Lower leg skin (tissue), 3 donors: ENCODE measurements around the gene KCNA1.

ENCODE experiments used
- CTCF ChIP-seq, 3 donors: fragments of 450-650 bp; IDR thresholded peaks; one replicate each; pipeline ENCODE4 v1.5.1; 2016; ENCODE audit warnings: antibody characterized with exemption in 3 of 3, mild to moderate bottlenecking in 3 of 3, moderate library complexity in 2 of 3
- POLR2A ChIP-seq, 2 donors: fragments of 450-650 bp; IDR thresholded peaks; one replicate each; pipeline ENCODE4 v1.6.1; 2016 to 2017; ENCODE audit warnings: antibody characterized with exemption in 2 of 2, mild to moderate bottlenecking in 1 of 2, moderate library complexity in 1 of 2

- TF ChIP-seq CTCF (IDR thresholded peaks at IDR 0.05) (no peak), POLR2A (IDR thresholded peaks at IDR 0.05) (no peak)
Observed at GRCh38 chr12:4860741-4861140, 49.0 kb upstream of the KCNA1 start.
